ENCODE data around the gene SLC16A3. TPM values are rescaled to one million over a fixed set of nuclear protein-coding genes. Genes with fewer than 3 reads are reported as not detected.
A peak's percentile ranks its signal among the peaks of the same experiment; 100 is the strongest.

The SLC16A3 gene
- polyA plus RNA-seq, 1 of the 3 experiments (the other 2 are of a cell fraction), result 70.7 TPM

GRCh38 chr17:82195675-82196672 is 32.9 kb upstream of the SLC16A3 start:
- ChIA-PET CTCF (interaction anchor here (1.7 to 6.8 kb wide), 2 partner anchors 10 to 166 kb away, joined by 5 to 37 read pairs; no protein-coding TSS in a partner anchor), POLR2A (no interaction called here)
- DNase-seq, result peak; percentile 8

More at GRCh38 chr17:82195675-82196672, 32.9 kb upstream of the SLC16A3 start:
- Histone ChIP-seq H3K4me3 (ENCODE audit: low read depth in 2 of 2, low read length in 1 of 2) (no peak overlapping the region), H3K9me3 (no peaks in the 10 kb centered on the region), H3K9ac (no peak overlapping the region), H2AFZ (ENCODE audit: low read depth) (no peak overlapping the region), H3K4me1 (ENCODE audit: control insufficient read depth in 1 of 2, insufficient read depth in 2 of 2, low read depth in 1 of 2, low read length in 1 of 2) (no peaks in the 10 kb centered on the region), H3K9me2 (no peaks in the 10 kb centered on the region), H3K36me3 (replicated peaks in 1 of 2; ENCODE audit: control insufficient read depth in 1 of 2, insufficient read depth in 2 of 2, low read length in 1 of 2) (peaks cover 56 to 60% of the 10 kb centered on the region in 2 experiments), H4K20me1 (ENCODE audit: insufficient read depth) (no peaks in the 10 kb centered on the region), H3F3A (replicated peaks; ENCODE audit: insufficient read depth) (no peaks in the 10 kb centered on the region), H3K27me3 (ENCODE audit: insufficient read depth) (no peaks in the 10 kb centered on the region), H3K4me2 (no peak overlapping the region), H3K79me2 (ENCODE audit: insufficient read depth) (no peaks in the 10 kb centered on the region), H3K27ac (ENCODE audit: low read depth in 2 of 2, low read length in 1 of 2) (no peak overlapping the region)
- WGBS (ENCODE audit: low lambda C conversion rate), result 93% methylated on average over 25 of the region's 25 CpGs
- no peak for TF ChIP-seq MXI1 (IDR thresholded peaks at IDR 0.05; ENCODE audit: low read depth, low read length)
- TF ChIP-seq IRF3 (IDR thresholded peaks at IDR 0.05; ENCODE audit: low read depth, low read length), result no peak
- TF ChIP-seq CHD2 (IDR thresholded peaks at IDR 0.05; ENCODE audit: low read length, partially characterized antibody), result no peak
- TF ChIP-seq TEAD4 (IDR thresholded peaks at IDR 0.05; ENCODE audit: borderline replicate concordance, insufficient read depth), result no peak
- TF ChIP-seq TCF12 (IDR thresholded peaks at IDR 0.05), result no peak
- no peak for TF ChIP-seq RAD21 (IDR thresholded peaks at IDR 0.05; ENCODE audit: low read length)
- TF ChIP-seq YY1 (IDR thresholded peaks at IDR 0.05; ENCODE audit: low read depth), result no peak
- no peak for TF ChIP-seq TAF1 (IDR thresholded peaks at IDR 0.05; ENCODE audit: borderline replicate concordance, low read depth, low read length)
- no peak for TF ChIP-seq MAX (IDR thresholded peaks at IDR 0.05; ENCODE audit: low read depth)
- no peak for TF ChIP-seq ZBTB33 (IDR thresholded peaks at IDR 0.05; ENCODE audit: borderline replicate concordance, low read depth)
- TF ChIP-seq NFIC (IDR thresholded peaks at IDR 0.05; ENCODE audit: borderline replicate concordance), result no peak
- TF ChIP-seq SIN3A (IDR thresholded peaks at IDR 0.05; ENCODE audit: borderline replicate concordance, low read depth, low read length), result no peak

All from SK-N-SH (cell line).